SKM-1 (cell line): ENCODE data around the gene RBM45.
A peak's percentile ranks its signal among the peaks of the same experiment; 100 is the strongest.
"Not testable (repeated sequence)": the region's sequence is repeated elsewhere in the genome, so short reads cannot be mapped to it uniquely, and the experiment has no call there.

Experiments used
- DNase-seq: peaks from one replicate; lab custom pipeline; 2025; ENCODE audit not compliant: unreplicated experiment; lab: John Stamatoyannopoulos, UW

Gene RBM45

GRCh38 chr2:178112202-178113152 lies at the start of gene RBM45:
TSS of gene RBM45 (plus strand) at chr2:178112437. CDS start at chr2:178112547, 110 bp downstream.
- peak; percentile 84 for DNase-seq

- DNase-seq, result no peak
Measured at GRCh38 chr2:178066324-178066723, 45.9 kb upstream of the RBM45 start.

- no peak for DNase-seq
Measured at GRCh38 chr2:178066890-178067669, 45.2 kb upstream of the RBM45 start.

GRCh38 chr2:178068823-178069454 lies 43.3 kb upstream of the RBM45 start:
- no peak for DNase-seq

- DNase-seq, result no peak
Measured at GRCh38 chr2:178069551-178069950, 42.7 kb upstream of the RBM45 start.

- no peak for DNase-seq
Measured at GRCh38 chr2:178070824-178071223, 41.4 kb upstream of the RBM45 start.

- no peak for DNase-seq
Measured at GRCh38 chr2:178072000-178072382, 40.2 kb upstream of the RBM45 start.

- no peak for DNase-seq
Measured at GRCh38 chr2:178072383-178073301, 39.6 kb upstream of the RBM45 start, which contains the start of gene PDE11A. TSS of gene PDE11A (minus strand) at chr2:178072777. CDS start at chr2:178072437, 340 bp downstream.

GRCh38 chr2:178074123-178075005 lies 37.9 kb upstream of the RBM45 start:
- no peak for DNase-seq

- DNase-seq, result no peak
Measured at GRCh38 chr2:178075006-178075326, 37.3 kb upstream of the RBM45 start.

- no peak for DNase-seq
Measured at GRCh38 chr2:178076130-178076529, 36.1 kb upstream of the RBM45 start.

- not testable (repeated sequence) for DNase-seq
Measured at GRCh38 chr2:178079279-178079678, 33.0 kb upstream of the RBM45 start.

- DNase-seq, result no peak
Measured at GRCh38 chr2:178082408-178083045, 29.7 kb upstream of the RBM45 start.

- no peak for DNase-seq
Measured at GRCh38 chr2:178084273-178084672, 28.0 kb upstream of the RBM45 start.

- no peak for DNase-seq
Measured at GRCh38 chr2:178088774-178089270, 23.4 kb upstream of the RBM45 start.

GRCh38 chr2:178093471-178093870 lies 18.8 kb upstream of the RBM45 start:
- no peak for DNase-seq

- no peak for DNase-seq
Measured at GRCh38 chr2:178101321-178102079, 10.7 kb upstream of the RBM45 start.

- no peak for DNase-seq
Measured at GRCh38 chr2:178105566-178105965, 6.7 kb upstream of the RBM45 start.
